Epithelial cell of esophagus (primary cell): ENCODE data around the gene LDOC1.
A peak's percentile ranks its signal among the peaks of the same experiment; 100 is the strongest.
"Not testable (repeated sequence)": the region's sequence is repeated elsewhere in the genome, so short reads cannot be mapped to it uniquely, and the experiment has no call there.

Experiments used
- DNase-seq: peaks from one replicate; pipeline ENCODE4 v3.0.0; 2010; ENCODE audit warnings: low read depth
- H3K4me3 ChIP-seq: 2 replicates; pipeline ENCODE4 v1.5.1; 2011; ENCODE audit warnings: mild to moderate bottlenecking, low read length, control low read depth
- TF ChIP-seq, protein P1 (sequence below): IDR thresholded peaks from 2 replicates; pipeline ENCODE4 v1.5.1; 2011; ENCODE audit warnings: low read depth, mild to moderate bottlenecking, low read length, control low read depth, inconsistent platforms; ENCODE audit not compliant: insufficient read depth; ENCODE audit errors: missing control alignments

LDOC1 gene

DNA sequence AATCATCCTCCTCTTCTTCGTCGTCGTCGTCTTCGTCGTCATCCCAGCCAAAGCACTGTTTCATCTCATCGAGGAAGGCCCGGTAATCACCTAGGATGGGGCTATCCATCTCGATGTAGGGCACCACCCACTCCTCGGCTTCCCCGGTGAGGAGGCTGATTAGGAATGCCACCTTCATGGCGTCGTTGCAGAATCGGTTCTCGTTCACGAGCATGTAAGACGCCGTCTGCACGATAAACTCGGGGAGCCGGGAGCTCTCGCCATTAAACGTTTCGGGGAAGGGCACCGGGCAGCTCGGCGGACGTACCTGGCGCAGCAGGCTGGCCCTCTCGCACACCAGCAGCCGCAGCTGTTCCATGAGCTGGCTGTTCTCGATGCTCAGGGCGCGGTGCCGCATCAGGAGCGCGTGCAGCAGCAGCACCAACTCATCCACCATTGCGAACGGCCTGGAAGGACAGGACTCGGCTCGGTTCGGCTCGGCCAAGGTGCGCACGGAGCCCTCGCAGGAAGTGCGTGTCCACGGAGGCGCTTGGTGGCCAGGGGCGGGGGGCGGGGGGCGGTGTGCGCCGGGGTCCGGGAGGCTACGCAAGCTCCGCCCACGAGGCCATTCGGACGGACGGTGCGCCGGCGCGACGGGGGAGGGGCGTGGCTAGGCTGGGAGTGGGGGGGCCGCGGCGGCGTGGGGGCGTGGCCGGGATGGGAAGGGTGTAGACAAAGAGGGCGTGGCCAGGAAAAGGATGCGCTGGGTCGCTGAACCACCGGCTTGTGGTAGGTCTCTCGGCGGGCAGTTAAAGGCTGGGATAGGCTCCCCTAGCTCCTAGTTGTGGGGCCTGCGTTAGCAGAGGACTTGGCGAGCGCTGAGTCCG lies at the start of gene LDOC1:
Gene LDOC1, minus strand, starts transcription at position 544 of the 866 bp plus-strand sequence. Its CDS starts 108 bp downstream, at position 436.
- peak; percentile 79 for DNase-seq
- peak within 1 kb of the TSS; percentile 61 for H3K4me3 ChIP-seq
- TF ChIP-seq, protein P1, sequence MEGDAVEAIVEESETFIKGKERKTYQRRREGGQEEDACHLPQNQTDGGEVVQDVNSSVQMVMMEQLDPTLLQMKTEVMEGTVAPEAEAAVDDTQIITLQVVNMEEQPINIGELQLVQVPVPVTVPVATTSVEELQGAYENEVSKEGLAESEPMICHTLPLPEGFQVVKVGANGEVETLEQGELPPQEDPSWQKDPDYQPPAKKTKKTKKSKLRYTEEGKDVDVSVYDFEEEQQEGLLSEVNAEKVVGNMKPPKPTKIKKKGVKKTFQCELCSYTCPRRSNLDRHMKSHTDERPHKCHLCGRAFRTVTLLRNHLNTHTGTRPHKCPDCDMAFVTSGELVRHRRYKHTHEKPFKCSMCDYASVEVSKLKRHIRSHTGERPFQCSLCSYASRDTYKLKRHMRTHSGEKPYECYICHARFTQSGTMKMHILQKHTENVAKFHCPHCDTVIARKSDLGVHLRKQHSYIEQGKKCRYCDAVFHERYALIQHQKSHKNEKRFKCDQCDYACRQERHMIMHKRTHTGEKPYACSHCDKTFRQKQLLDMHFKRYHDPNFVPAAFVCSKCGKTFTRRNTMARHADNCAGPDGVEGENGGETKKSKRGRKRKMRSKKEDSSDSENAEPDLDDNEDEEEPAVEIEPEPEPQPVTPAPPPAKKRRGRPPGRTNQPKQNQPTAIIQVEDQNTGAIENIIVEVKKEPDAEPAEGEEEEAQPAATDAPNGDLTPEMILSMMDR: no peak

DNA sequence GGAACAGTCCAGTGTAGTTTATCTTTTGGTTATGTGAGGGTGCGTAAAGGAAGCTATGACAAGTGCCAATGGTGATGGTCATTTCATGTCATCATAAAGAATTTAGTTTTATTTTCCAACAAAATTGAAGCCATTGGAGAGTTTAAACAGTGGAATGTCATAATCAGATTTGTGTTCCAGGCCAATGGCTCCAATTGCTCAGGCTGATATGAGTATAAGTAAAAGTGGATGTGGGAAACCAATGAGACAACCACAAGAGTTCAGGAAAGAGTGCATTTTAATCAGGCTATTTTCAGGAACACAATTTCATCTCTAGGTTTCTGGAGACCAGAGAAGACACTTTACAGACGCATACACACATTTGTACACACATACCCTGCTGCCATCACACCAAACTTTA lies 44.7 kb upstream of the LDOC1 start:
- H3K4me3 ChIP-seq: no peak overlapping the region
- DNase-seq: no peak
- TF ChIP-seq, protein P1: no peak

DNA sequence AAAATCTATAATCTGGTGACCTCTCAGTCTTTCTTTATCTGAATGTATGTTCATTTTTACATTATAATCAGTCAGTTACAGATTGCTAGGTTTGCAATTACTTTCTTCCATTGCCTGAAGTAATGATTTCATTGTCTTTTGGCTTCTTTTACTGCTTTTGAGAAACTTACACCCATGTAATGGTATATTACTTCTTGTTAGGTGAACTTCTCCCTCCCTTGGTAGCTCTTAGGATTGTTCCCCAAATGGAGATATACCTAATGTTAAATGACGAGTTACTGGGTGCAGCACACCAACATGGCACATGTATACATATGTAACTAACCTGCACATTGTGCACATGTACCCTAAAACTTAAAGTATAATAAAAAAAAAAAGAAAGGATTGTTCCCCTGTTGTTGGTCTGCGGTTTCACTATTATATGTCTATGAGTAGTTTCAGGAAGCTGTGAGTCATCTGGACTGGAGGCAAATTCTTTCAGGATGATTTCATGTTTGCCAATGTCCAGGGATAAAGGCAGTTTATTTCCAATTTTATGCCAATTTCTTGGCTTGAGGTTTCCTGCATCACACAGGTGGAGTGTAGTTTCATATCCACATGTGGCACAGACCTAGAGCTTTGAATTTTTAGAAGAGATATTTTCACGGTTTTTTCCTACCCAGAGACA lies 43.5 kb upstream of the LDOC1 start:
- DNase-seq: peak; percentile 66
- no peak overlapping the region for H3K4me3 ChIP-seq
- TF ChIP-seq, protein P1: no peak

DNA sequence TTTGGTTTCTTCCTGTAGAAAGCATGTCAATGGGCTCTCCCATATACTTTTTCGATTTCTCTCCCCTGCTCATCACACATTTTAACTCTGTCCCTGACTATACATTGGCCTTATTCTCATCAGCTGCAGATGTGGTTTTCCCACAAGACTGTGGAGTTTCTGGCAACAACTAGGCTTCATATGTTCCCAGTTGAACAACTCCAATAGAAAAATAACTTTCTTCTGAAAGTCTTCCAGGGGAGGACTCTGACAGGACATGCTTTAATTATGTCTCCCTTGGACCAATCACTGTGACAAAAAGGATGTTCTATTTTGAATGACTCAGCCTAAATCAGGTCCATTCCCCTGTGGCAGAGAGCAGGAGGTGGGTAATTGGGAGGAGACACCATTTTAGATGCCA lies 37.3 kb upstream of the LDOC1 start:
- TF ChIP-seq, protein P1: no peak
- H3K4me3 ChIP-seq: no peak overlapping the region
- no peak for DNase-seq

DNA sequence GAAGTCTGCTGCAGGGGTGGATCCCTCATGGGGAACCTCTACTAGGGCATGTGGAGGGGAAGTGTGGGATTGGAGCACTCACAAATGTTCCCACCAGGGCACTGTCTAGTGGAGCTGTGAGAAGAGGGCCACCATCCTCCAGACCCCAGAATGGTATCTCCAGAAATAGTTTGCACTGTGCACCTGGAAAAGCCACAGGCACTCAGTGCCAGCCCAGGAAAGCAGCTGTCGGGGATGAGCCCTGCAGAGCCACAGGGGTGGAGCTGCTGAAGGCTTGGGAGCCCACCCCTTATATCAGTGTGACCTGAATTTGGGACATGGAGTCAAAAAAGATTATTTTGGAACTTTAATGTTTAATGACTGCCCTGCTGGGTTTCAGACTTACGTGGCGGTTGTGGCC lies 25.0 kb upstream of the LDOC1 start:
- TF ChIP-seq, protein P1: no peak
- no peak overlapping the region for H3K4me3 ChIP-seq
- no peak for DNase-seq

DNA sequence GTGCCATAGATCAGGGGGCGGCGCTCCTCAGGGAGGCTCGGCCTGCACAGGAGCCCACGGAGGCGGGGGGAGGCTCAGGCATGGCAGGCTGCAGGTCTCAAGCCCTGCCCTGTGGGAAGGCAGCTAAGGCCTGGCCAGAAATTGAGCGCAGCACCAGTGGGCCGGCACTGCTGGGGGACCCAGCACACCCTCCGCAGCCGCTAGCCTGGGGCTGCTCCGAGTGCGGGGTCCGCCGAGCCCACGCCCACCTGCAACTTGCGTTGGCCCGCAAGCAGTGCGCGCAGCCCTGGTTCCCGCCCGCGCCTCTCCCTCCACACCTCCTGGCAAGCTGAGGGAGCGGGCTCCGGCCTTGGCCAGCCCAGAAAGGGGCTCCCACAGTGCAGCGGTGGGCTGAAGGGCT lies 11.6 kb upstream of the LDOC1 start:
- not testable (repeated sequence) for DNase-seq, H3K4me3 ChIP-seq

DNA sequence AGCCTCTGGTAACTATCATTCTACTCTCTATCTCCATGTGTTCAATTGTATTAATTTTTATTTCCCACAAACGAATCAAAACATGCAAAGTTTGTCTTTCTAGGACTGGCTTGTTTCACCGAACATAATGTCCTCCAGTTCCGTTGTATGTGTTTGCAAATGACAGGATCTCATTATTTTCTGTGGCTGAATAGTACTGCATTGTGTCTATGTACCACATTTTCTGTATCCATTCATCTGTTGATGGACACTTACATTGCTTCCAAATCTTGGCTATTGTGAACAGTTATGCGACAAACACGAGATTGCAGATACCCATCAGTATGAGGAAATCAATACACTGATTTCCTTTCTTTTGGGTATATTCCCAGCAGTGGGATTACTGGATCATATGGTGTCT lies 8.4 kb upstream of the LDOC1 start:
- TF ChIP-seq, protein P1: no peak
- no peak for DNase-seq
- no peak overlapping the region for H3K4me3 ChIP-seq
